Tibial nerve (tissue), 3 donors: ENCODE measurements around the gene PLCXD3.

Experiments
- CTCF ChIP-seq, 5 experiments: fragments of 200-600 bp in 3 of 5; fragments of 450-650 bp in 2 of 5; sonication (generic) in 3 of 5; IDR thresholded peaks; one replicate each; pipeline ENCODE4 v1.5.1; 2016 to 2019; ENCODE audit warnings: antibody characterized with exemption in 5 of 5, mild to moderate bottlenecking in 3 of 5, moderate library complexity in 2 of 5
- POLR2A ChIP-seq, 2 donors: fragments of 450-650 bp; IDR thresholded peaks; one replicate each; pipeline ENCODE4 v1.6.1; 2017; ENCODE audit warnings: antibody characterized with exemption in 2 of 2, mild to moderate bottlenecking in 2 of 2, moderate library complexity in 2 of 2

GRCh38 chr5:41334758-41335157 lies 175.6 kb downstream of the PLCXD3 start:
- no peak for TF ChIP-seq CTCF (IDR thresholded peaks at IDR 0.05)
- TF ChIP-seq POLR2A (IDR thresholded peaks at IDR 0.05): no peak
